ENCODE measurements around the gene ELSPBP1.
"Not testable (repeated sequence)": the region's sequence is repeated elsewhere in the genome, so short reads cannot be mapped to it uniquely, and the experiment has no call there.

Gene ELSPBP1

GRCh38 chr19:48069435-48069834, 75.0 kb downstream of the ELSPBP1 start:
- Histone ChIP-seq H4K20me1 (ENCODE audit: insufficient read depth, low read length) (no peaks in the 10 kb centered on the region), H3K9ac (ENCODE audit: low read depth, low read length) (no peak overlapping the region), H3K4me3 (ENCODE audit: low read depth in 1 of 2, low read length in 2 of 2) (no peak overlapping the region), H3K27me3 (ENCODE audit: insufficient read depth, low read length, poor library complexity) (no peaks in the 10 kb centered on the region), H2AFZ (ENCODE audit: low read depth, low read length) (no peak overlapping the region), H3K27ac (ENCODE audit: low read length) (no peak overlapping the region), H3K36me3 (ENCODE audit: insufficient read depth, low read length) (no peaks in the 10 kb centered on the region), H3K9me3 (ENCODE audit: insufficient read depth, low read length, severe bottlenecking) (no peaks in the 10 kb centered on the region), H3K4me2 (ENCODE audit: insufficient read depth, low read length) (no peak overlapping the region), H3K79me2 (ENCODE audit: insufficient read depth, low read length) (no peaks in the 10 kb centered on the region), H3K4me1 (ENCODE audit: insufficient read depth, low read length) (no peaks in the 10 kb centered on the region)
- ATAC-seq (ENCODE audit: insufficient read depth, low read depth) (no peak), DNase-seq (no peak)
- TF ChIP-seq CTCF (IDR thresholded peaks at IDR 0.05; ENCODE audit: borderline replicate concordance, extremely low read depth, low read length, poor library complexity, severe bottlenecking) (no peak), EZH2 (IDR thresholded peaks at IDR 0.05; ENCODE audit: borderline replicate concordance, low read depth, low read length, severe bottlenecking) (no peak)

- not testable (repeated sequence) for H3K79me2 ChIP-seq (ENCODE audit: insufficient read depth, low read length); H3K9me3 ChIP-seq (ENCODE audit: insufficient read depth, low read length, severe bottlenecking); H3K4me1 ChIP-seq (ENCODE audit: insufficient read depth, low read length); H3K9ac ChIP-seq (ENCODE audit: low read depth, low read length); ATAC-seq (ENCODE audit: insufficient read depth, low read depth); H3K36me3 ChIP-seq (ENCODE audit: insufficient read depth, low read length); H3K27me3 ChIP-seq (ENCODE audit: insufficient read depth, low read length, poor library complexity); H3K4me3 ChIP-seq (ENCODE audit: low read depth in 1 of 2, low read length in 2 of 2); DNase-seq; H3K27ac ChIP-seq (ENCODE audit: low read length); H4K20me1 ChIP-seq (ENCODE audit: insufficient read depth, low read length); H2AFZ ChIP-seq (ENCODE audit: low read depth, low read length); H3K4me2 ChIP-seq (ENCODE audit: insufficient read depth, low read length)
Observed at GRCh38 chr19:48070177-48070769, 75.8 kb downstream of the ELSPBP1 start.

Measured in DND-41 (cell line).